GM12878 (cell line): ENCODE data around the gene CIRBP. TPM values are rescaled to one million over a fixed set of nuclear protein-coding genes. Genes with fewer than 3 reads are reported as not detected.
A peak's percentile ranks its signal among the peaks of the same experiment; 100 is the strongest.

Experiments used
- ATAC-seq: fragments of 200-7000 bp; cut with Tn5 transposase; 3 replicates; pipeline ENCODE4 v1.9.1; 2020; ENCODE audit warnings: mild to moderate bottlenecking, moderate library complexity
- BruUV-seq: library from RNA; stranded (reverse); fragments of 400-500 nt; replicated peaks from 2 replicates; lab custom pipeline; 2021; lab: Mats Ljungman, UMichigan
- CTCF ChIA-PET: fragments of 300-600 bp; sonication (Branson Sonifier 250); formaldehyde crosslinking; extraction: SDS; loops from one replicate; lab custom pipeline; 2021; ENCODE audit warnings: inconsistent platforms; lab: Yijun Ruan, JAX
- POLR2A ChIA-PET: fragments of 350-600 bp; formaldehyde crosslinking; extraction: SDS; loops from one replicate; lab custom pipeline; 2021; ENCODE audit warnings: inconsistent platforms; lab: Charles Lee
- RAD21 ChIA-PET: fragments of 300-600 bp; sonication (Branson Sonifier 250); formaldehyde crosslinking; loops from one replicate; lab custom pipeline; 2023; ENCODE audit warnings: antibody characterized with exemption; ENCODE audit not compliant: unreplicated experiment; lab: Charles Lee
- SMC1A ChIA-PET: fragments of 300-600 bp; sonication (Branson Sonifier 250); formaldehyde crosslinking; loops from one replicate; lab custom pipeline; 2023; ENCODE audit not compliant: unreplicated experiment, uncharacterized antibody; lab: Charles Lee
- DNase-seq: peaks from one replicate; pipeline ENCODE4 v3.0.0-alpha.2; 2011; ENCODE audit warnings: low read depth, low spot score
- FAIRE-seq: peaks from 3 replicates; lab custom pipeline; 2011; peaks lifted over from hg19 to GRCh38; lab: Jason Lieb, UNC
- H2AFZ ChIP-seq: 2 replicates; pipeline ENCODE4 v1.6.0; 2011; ENCODE audit warnings: low read depth, low read length, control low read depth; ENCODE audit not compliant: control insufficient read depth
- H3K27ac ChIP-seq: 2 replicates; pipeline ENCODE4 v1.5.1; 2011; ENCODE audit warnings: control low read depth; ENCODE audit not compliant: control insufficient read depth, insufficient read depth
- H3K27me3 ChIP-seq, 2 experiments: replicated peaks in 1 of 2; 2 replicates each; pipeline versions ENCODE4 v1.6.0 to v1.6.1; 2011; ENCODE audit warnings: low read length in 1 of 2; ENCODE audit not compliant: control insufficient read depth in 2 of 2, insufficient read depth in 2 of 2
- H3K36me3 ChIP-seq, 2 experiments: 2 replicates each; pipeline ENCODE4 v1.5.1; 2011; ENCODE audit warnings: low read length in 1 of 2; ENCODE audit not compliant: control insufficient read depth in 2 of 2, insufficient read depth in 2 of 2
- H3K4me1 ChIP-seq: 2 replicates; pipeline ENCODE4 v1.6.1; 2011; ENCODE audit warnings: mild to moderate bottlenecking, low read length, moderate library complexity, mixed read lengths; ENCODE audit not compliant: control insufficient read depth, insufficient read depth
- H3K4me2 ChIP-seq: 2 replicates; pipeline ENCODE4 v1.6.0; 2011; ENCODE audit warnings: control low read depth; ENCODE audit not compliant: control insufficient read depth, insufficient read depth
- H3K4me3 ChIP-seq: fragments of 200-600 bp; sonication (generic); 2 replicates; pipeline ENCODE4 v1.5.1; 2016
- H3K79me2 ChIP-seq: 2 replicates; pipeline ENCODE4 v1.6.0; 2011; ENCODE audit warnings: low read length; ENCODE audit not compliant: control insufficient read depth, insufficient read depth
- H3K9ac ChIP-seq: 2 replicates; pipeline ENCODE4 v1.8.0; 2011; ENCODE audit warnings: low read length, control low read depth, mixed read lengths; ENCODE audit not compliant: control insufficient read depth, insufficient read depth
- H3K9me3 ChIP-seq: replicated peaks from 3 replicates; pipeline ENCODE4 v1.5.1; 2011; ENCODE audit warnings: mild to moderate bottlenecking, low read length; ENCODE audit not compliant: control insufficient read depth, insufficient read depth
- H4K20me1 ChIP-seq: 2 replicates; pipeline ENCODE4 v1.6.0; 2011; ENCODE audit not compliant: control insufficient read depth, insufficient read depth
- MEF2A ChIP-seq: IDR thresholded peaks from 2 replicates; pipeline ENCODE4 v1.6.1; 2011; ENCODE audit warnings: low read depth, mild to moderate bottlenecking, low read length, moderate library complexity; ENCODE audit not compliant: insufficient read depth
- POLR2A ChIP-seq: IDR thresholded peaks from 2 replicates; pipeline ENCODE4 v1.6.1; 2011; ENCODE audit warnings: low read depth, mild to moderate bottlenecking, low read length
- POLR2AphosphoS5 ChIP-seq: IDR thresholded peaks from 2 replicates; pipeline ENCODE4 v1.6.1; 2011; ENCODE audit warnings: mild to moderate bottlenecking, low read length, inconsistent platforms
- WGBS: methylation state at CpG from one replicate; pipeline ENCODE4 v1.1.6; 2016; ENCODE audit warnings: low lambda C conversion rate; ENCODE audit not compliant: insufficient replicate concordance, insufficient coverage; ENCODE audit errors: missing lambda C conversion rate; 5-methylcytosine and 5-hydroxymethylcytosine counted together
- in situ Hi-C: fragments of 300-500 bp; cut with MboI; formaldehyde crosslinking; loops from 9 replicates; pipeline ENCODE4 v1.14.3; 2018; ENCODE audit warnings: mixed read lengths
- intact Hi-C: fragments of 100-400 bp; cut with micrococcal nuclease; formaldehyde crosslinking; loops from one replicate; pipeline ENCODE4 v1.14.2; 2022; ENCODE audit not compliant: unreplicated experiment
- polyA plus RNA-seq, 11 experiments: library from polyadenylated mRNA; depleted of rRNA in 4 of 11; unstranded in 6 of 11; stranded (reverse) in 5 of 11; fragments of >200 nt; fragmentation: Nextera tagmentation in 4 of 11; fragmentation: Illumina TruSeq in 1 of 11; extraction: Ambion mirVana in 4 of 11; extraction: Trizol in 1 of 11; gene quantifications; 1 replicate in 1 of 11; 2 replicates in 10 of 11; pipeline versions ENCODE4 v1.2.1 to v1.2.3, GENCODE V29; 2011 to 2016; ENCODE audit warnings: inconsistent platforms in 2 of 11, missing spikeins in 2 of 11, low read depth in 1 of 11
- total RNA-seq, 4 experiments: library from RNA; depleted of rRNA in 3 of 4; stranded (reverse); fragments of >200 nt in 3 of 4; fragmentation: Illumina TruSeq in 1 of 4; extraction: Trizol in 1 of 4; gene quantifications; 2 replicates each; pipeline versions ENCODE4 v1.2.1 to v1.2.3, GENCODE V29; 2013 to 2021

The CIRBP gene
- total and polyA plus RNA-seq, 10 of the 15 experiments (the other 5 are each of a cell fraction or from before 2014, with no cell fraction given) = 27.6 to 335 (median 229) TPM

GRCh38 chr19:1271528-1272422 is 2.6 kb downstream of the CIRBP start:
- CTCF ChIA-PET = interaction anchor here (4.0 kb wide), 1 partner anchor 28 kb away, joined by 32 read pairs; no protein-coding TSS in a partner anchor
- WGBS = 93% methylated on average over 37 of the region's 37 CpGs
- no peak overlapping the region for H3K27ac ChIP-seq
- FAIRE-seq = no peak
- ATAC-seq = no peak
- peak overlapping the region; percentile 98 for H3K4me3 ChIP-seq
- H3K4me1 ChIP-seq = peaks cover 36% of the 10 kb centered on the region
- in situ Hi-C loops = no loop called here
- TF ChIP-seq POLR2AphosphoS5 = peak; percentile 23; the same call in 1 of the 2 replicates
- peak; percentile 51; the same call in 1 of the 2 replicates for TF ChIP-seq POLR2A
- TF ChIP-seq MEF2A = no peak
- TF ChIP-seq, all 136 proteins: peak for 2
- BruUV-seq = no TSS peak
- no peaks in the 10 kb centered on the region for H3K9me3 ChIP-seq
- ChIA-PET SMC1A (interaction anchor here (0.7 kb wide), 1 partner anchor 28 kb away, joined by 3 read pairs; no protein-coding TSS in a partner anchor), RAD21 (interaction anchor here (1.2 kb wide), 1 partner anchor 27 kb away, joined by 3 read pairs; no protein-coding TSS in a partner anchor), POLR2A (interaction anchor here (0.5 to 1.0 kb wide), 4 partner anchors 19 to 175 kb away, joined by 3 to 6 read pairs (median 4); no protein-coding TSS in a partner anchor)
- H3K9ac ChIP-seq = no peak overlapping the region
- H3K36me3 ChIP-seq = peaks cover 34 to 35% of the 10 kb centered on the region in 2 experiments
- H2AFZ ChIP-seq = no peak overlapping the region
- no peak for DNase-seq
- H3K27me3 ChIP-seq = no peaks in the 10 kb centered on the region
- H3K79me2 ChIP-seq = peaks cover 66% of the 10 kb centered on the region
- intact Hi-C loops = no loop called here
- peak overlapping the region; percentile 99 for H3K4me2 ChIP-seq
- H4K20me1 ChIP-seq = no peaks in the 10 kb centered on the region; the same call in 1 of the 2 replicates
